Measurements from ENCODE around the gene CMBL. TPM values are rescaled to one million over a fixed set of nuclear protein-coding genes. Genes with fewer than 3 reads are reported as not detected.

The CMBL gene
- total and polyA plus RNA-seq, 2 of the 13 experiments (the other 11 are each of a cell fraction or from before 2014, with no cell fraction given): 11.5 to 17.0 TPM

- BruUV-seq (replicated peaks): no TSS peak
- ATAC-seq: no peak
- Histone ChIP-seq H3K4me1 (ENCODE audit: insufficient read depth, low read length) (peaks cover 27% of the 10 kb centered on the region), H3K4me3 (replicated peaks in 1 of 3; ENCODE audit: insufficient read depth in 1 of 3, low read depth in 2 of 3, low read length in 3 of 3) (no peak overlapping the region), H3K79me2 (ENCODE audit: insufficient read depth, low read length) (peaks cover 2% of the 10 kb centered on the region), H3K27ac (ENCODE audit: extremely low read length, insufficient read depth, low read length) (no peak overlapping the region), H2AFZ (ENCODE audit: low read length) (no peak overlapping the region), H3K9ac (ENCODE audit: insufficient read depth, low read depth, low read length) (no peak overlapping the region), H3K27me3 (ENCODE audit: control insufficient read depth in 1 of 2, insufficient read depth in 2 of 2, low read length in 2 of 2) (no peaks in the 10 kb centered on the region), H4K20me1 (ENCODE audit: insufficient read depth, low read length) (no peaks in the 10 kb centered on the region), H3K9me3 (ENCODE audit: low read length) (no peaks in the 10 kb centered on the region), H3K36me3 (replicated peaks in 1 of 2; ENCODE audit: control insufficient read depth in 1 of 2, insufficient read depth in 2 of 2, low read length in 2 of 2) (0 out of 5 replicates have a peak, but pooled peaks cover 0 to 3% of the 10 kb centered on the region in 2 experiments), H3K4me2 (ENCODE audit: low read depth, low read length) (no peak overlapping the region)
- intact Hi-C loops (cut with micrococcal nuclease; ENCODE audit: unreplicated experiment) (no loop called here), in situ Hi-C loops (cut with HindIII; ENCODE audit: extremely low pct_ligation_motif_present, low pct_unique_long_range_greater_than_20kb) (no loop called here)
- no peak for FAIRE-seq
- TF ChIP-seq MBNL3 (CRISPR knock-in tag; conservative IDR thresholded peaks at IDR 0.05) (no peak), ZNF333 (CRISPR knock-in tag; IDR thresholded peaks at IDR 0.05; ENCODE audit: borderline replicate concordance) (no peak)
- WGBS (ENCODE audit: low lambda C conversion rate): 96% methylated on average over 1 of the region's 1 CpG
- CTCF ChIA-PET (ENCODE audit: low intra/inter-chr PET ratio, low total read pairs): no interaction called here
- no peak for DNase-seq (ENCODE audit: low spot score)
- POLR2A ChIA-PET: no interaction called here
Observed at GRCh38 chr5:10243660-10244240, 64.0 kb downstream of the CMBL start.

GRCh38 chr5:10235350-10235749 lies 72.4 kb downstream of the CMBL start:
- Histone ChIP-seq H3K27ac (ENCODE audit: extremely low read length, insufficient read depth, low read length) (no peak overlapping the region), H3K4me2 (ENCODE audit: low read depth, low read length) (no peak overlapping the region), H3K4me1 (ENCODE audit: insufficient read depth, low read length) (no peaks in the 10 kb centered on the region), H2AFZ (ENCODE audit: low read length) (no peak overlapping the region), H3K27me3 (ENCODE audit: control insufficient read depth in 1 of 2, insufficient read depth in 2 of 2, low read length in 2 of 2) (no peaks in the 10 kb centered on the region), H3K36me3 (replicated peaks in 1 of 2; ENCODE audit: control insufficient read depth in 1 of 2, insufficient read depth in 2 of 2, low read length in 2 of 2) (peaks cover 0 to 18% of the 10 kb centered on the region in 2 experiments; a peak in 1 of 5 replicates), H4K20me1 (ENCODE audit: insufficient read depth, low read length) (no peaks in the 10 kb centered on the region), H3K4me3 (replicated peaks in 1 of 3; ENCODE audit: insufficient read depth in 1 of 3, low read depth in 2 of 3, low read length in 3 of 3) (no peak overlapping the region), H3K9ac (ENCODE audit: insufficient read depth, low read depth, low read length) (no peak overlapping the region), H3K9me3 (ENCODE audit: low read length) (no peaks in the 10 kb centered on the region), H3K79me2 (ENCODE audit: insufficient read depth, low read length) (no peaks in the 10 kb centered on the region)
- FAIRE-seq (no peak), DNase-seq (ENCODE audit: low spot score) (no peak), ATAC-seq (no peak)
- 93% methylated on average over 8 of the region's 8 CpGs for WGBS (ENCODE audit: low lambda C conversion rate)
- ChIA-PET POLR2A (no interaction called here), CTCF (ENCODE audit: low intra/inter-chr PET ratio, low total read pairs) (no interaction called here)
- TF ChIP-seq ZNF572 (CRISPR knock-in tag; IDR thresholded peaks at IDR 0.05): no peak
- TF ChIP-seq ZBTB1 (CRISPR knock-in tag; IDR thresholded peaks at IDR 0.05; ENCODE audit: borderline replicate concordance): no peak
- TF ChIP-seq CTCF (CRISPR knock-in tag; IDR thresholded peaks at IDR 0.05): peak; percentile 14; the same call in 1 of the 2 replicates
- in situ Hi-C loops (cut with HindIII; ENCODE audit: extremely low pct_ligation_motif_present, low pct_unique_long_range_greater_than_20kb) (no loop called here), intact Hi-C loops (cut with micrococcal nuclease; ENCODE audit: unreplicated experiment) (no loop called here)
- BruUV-seq (replicated peaks): no TSS peak

Data from HepG2 (cell line).